GM21528 (cell line): ENCODE measurements around the gene CLIP4.
"Not testable (repeated sequence)": the region's sequence is repeated elsewhere in the genome, so short reads cannot be mapped to it uniquely, and the experiment has no call there.

Experiments used
- ATAC-seq: cut with Tn5 transposase; IDR thresholded peaks from one replicate; pipeline ENCODE4 v1.9.1; 2021; ENCODE audit warnings: mild to moderate bottlenecking, moderate library complexity; ENCODE audit not compliant: unreplicated experiment, low FRiP score

CLIP4 gene

GRCh38 chr2:29096969-29097368 is 18.2 kb upstream of the CLIP4 start:
- ATAC-seq = no peak

- ATAC-seq = no peak
Measured at GRCh38 chr2:29097569-29097968, 17.6 kb upstream of the CLIP4 start.

GRCh38 chr2:29100564-29100963 is 14.7 kb upstream of the CLIP4 start:
- ATAC-seq = no peak

GRCh38 chr2:29104688-29105087 is 10.5 kb upstream of the CLIP4 start:
- no peak for ATAC-seq

GRCh38 chr2:29105375-29105774 is 9.8 kb upstream of the CLIP4 start:
- ATAC-seq = no peak

- ATAC-seq = no peak
Measured at GRCh38 chr2:29106256-29106655, 9.0 kb upstream of the CLIP4 start.

GRCh38 chr2:29106980-29107388 is 8.2 kb upstream of the CLIP4 start:
- no peak for ATAC-seq

- ATAC-seq = not testable (repeated sequence)
Measured at GRCh38 chr2:29107547-29107946, 7.7 kb upstream of the CLIP4 start.

GRCh38 chr2:29108225-29108624 is 7.0 kb upstream of the CLIP4 start:
- no peak for ATAC-seq

GRCh38 chr2:29109246-29109645 is 6.0 kb upstream of the CLIP4 start:
- no peak for ATAC-seq

GRCh38 chr2:29110916-29111535 is 4.2 kb upstream of the CLIP4 start:
- ATAC-seq = no peak

- no peak for ATAC-seq
Measured at GRCh38 chr2:29112379-29112778, 2.8 kb upstream of the CLIP4 start.

- ATAC-seq = no peak
Measured at GRCh38 chr2:29113027-29113686, 2.1 kb upstream of the CLIP4 start.

GRCh38 chr2:29113891-29114321 is 1.3 kb upstream of the CLIP4 start:
- ATAC-seq = no peak

GRCh38 chr2:29114586-29114945 is 649 bp upstream of the CLIP4 start:
- ATAC-seq = no peak

GRCh38 chr2:29115797-29116781 is 874 bp downstream of the CLIP4 start:
- ATAC-seq = peak; percentile 46

- ATAC-seq = no peak
Measured at GRCh38 chr2:29117636-29118303, 2.6 kb downstream of the CLIP4 start.

- no peak for ATAC-seq
Measured at GRCh38 chr2:29119211-29119610, 4.0 kb downstream of the CLIP4 start.

- ATAC-seq = no peak
Measured at GRCh38 chr2:29120846-29121245, 5.6 kb downstream of the CLIP4 start.

GRCh38 chr2:29123617-29124349 is 8.6 kb downstream of the CLIP4 start:
- no peak for ATAC-seq
